H1 (cell line): ENCODE data around the gene FIBIN. TPM values are rescaled to one million over a fixed set of nuclear protein-coding genes. Genes with fewer than 3 reads are reported as not detected.

Source experiments
- ATF2 ChIP-seq: IDR thresholded peaks from 2 replicates; pipeline ENCODE4 v1.6.1; 2012; ENCODE audit warnings: low read length, inconsistent platforms
- EGR1 ChIP-seq: IDR thresholded peaks from 2 replicates; pipeline ENCODE4 v1.6.1; 2011; ENCODE audit warnings: low read depth, low read length, borderline replicate concordance
- POU5F1 ChIP-seq: IDR thresholded peaks from 2 replicates; pipeline ENCODE4 v1.6.1; 2011; ENCODE audit warnings: low read depth, mild to moderate bottlenecking, low read length, moderate library complexity
- polyA plus RNA-seq, 7 experiments: library from polyadenylated mRNA; depleted of rRNA in 3 of 7; stranded (reverse) in 5 of 7; unstranded in 2 of 7; fragments of >200 nt in 5 of 7; fragments of 200-250 nt in 2 of 7; gene quantifications; 1 replicate in 5 of 7; 2 replicates in 1 of 7; 4 replicates in 1 of 7; pipeline versions ENCODE4 v1.2.1 to v1.2.3, GENCODE V29; 2011 to 2013; ENCODE audit warnings: missing spikeins in 2 of 7, mixed read lengths in 2 of 7
- total RNA-seq: library from RNA; stranded (reverse); fragmentation: NEBNext Ultra II Directional; extraction: Animal tissue kit (Norgen Biotek cat#: 25700); gene quantifications from 2 replicates; pipeline ENCODE4 v1.2.1, GENCODE V29; 2021

Gene FIBIN
- total and polyA plus RNA-seq, 2 of the 8 experiments (the other 6 are each of a cell fraction or from before 2014, with no cell fraction given), result 0.38 to 0.45 TPM

- TF ChIP-seq ATF2, result no peak
- TF ChIP-seq POU5F1, result no peak
- TF ChIP-seq EGR1, result no peak
Measured at GRCh38 chr11:26987731-26988130, 6.2 kb upstream of the FIBIN start (continued).
